DMS 273 (cell line): Measurements from ENCODE around the gene KLHL25.
A peak's percentile ranks its signal among the peaks of the same experiment; 100 is the strongest.

Source experiments
- DNase-seq: peaks from one replicate; lab custom pipeline; 2025; ENCODE audit not compliant: unreplicated experiment; lab: John Stamatoyannopoulos, UW

Gene KLHL25

DNA sequence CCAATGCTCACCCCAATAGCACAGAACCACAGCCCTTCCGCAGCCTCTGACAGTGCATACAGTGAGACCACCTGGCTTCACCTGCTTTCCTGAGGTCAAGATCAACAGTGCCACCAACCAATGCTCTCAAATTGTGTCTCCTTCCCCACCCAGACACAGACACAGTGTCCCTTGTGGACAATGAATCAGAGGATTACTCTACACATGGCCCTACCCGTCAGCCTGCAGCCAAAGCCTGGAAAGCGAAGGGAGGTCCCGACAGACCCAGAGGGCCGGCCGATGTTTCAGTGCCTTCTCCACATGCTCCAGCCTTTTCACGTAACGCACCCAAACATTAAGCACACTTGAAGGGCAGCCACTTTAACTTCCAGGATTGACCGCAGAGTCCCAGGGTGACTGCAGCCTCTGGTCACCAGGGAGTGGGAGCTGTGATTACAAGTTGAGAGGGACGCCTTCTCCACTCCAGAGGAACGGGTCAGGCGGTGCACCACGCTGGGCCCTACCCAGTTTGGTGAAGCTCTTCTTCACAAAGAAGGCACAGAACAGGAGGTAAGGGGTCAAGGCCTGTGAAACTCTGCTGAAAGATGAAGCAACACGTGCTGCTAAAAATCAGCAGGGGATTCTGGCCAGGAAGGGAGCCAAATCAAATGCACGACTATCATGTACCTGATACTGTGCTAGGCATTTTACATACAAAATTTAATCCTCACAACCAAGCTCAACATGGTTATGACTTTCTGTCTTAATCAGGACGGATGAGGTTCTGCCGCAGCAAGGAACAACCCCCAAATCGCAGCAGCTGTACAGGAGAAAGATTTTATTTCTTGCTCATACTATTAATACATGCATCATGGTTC lies 17.2 kb downstream of the KLHL25 start:
- peak; percentile 23 for DNase-seq

DNA sequence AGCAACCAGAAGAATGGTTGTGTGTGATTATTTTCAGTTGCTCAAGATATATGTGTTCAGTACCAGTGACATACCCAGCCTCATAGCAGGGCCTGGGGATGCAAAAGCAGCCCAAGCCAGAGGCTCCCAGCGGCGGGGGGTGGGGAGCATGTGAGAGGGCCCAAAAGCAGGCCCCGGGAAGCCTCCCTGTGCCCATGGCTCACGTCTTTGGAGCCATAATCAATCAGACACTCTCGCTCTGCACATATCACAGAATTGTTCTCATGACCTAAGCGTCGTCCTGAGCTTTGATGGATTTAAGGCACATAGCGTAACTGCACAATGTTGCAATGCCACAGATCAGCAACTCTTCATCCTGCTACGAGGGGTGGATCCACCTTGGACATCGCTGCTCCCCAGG lies 20.8 kb downstream of the KLHL25 start:
- no peak for DNase-seq

DNA sequence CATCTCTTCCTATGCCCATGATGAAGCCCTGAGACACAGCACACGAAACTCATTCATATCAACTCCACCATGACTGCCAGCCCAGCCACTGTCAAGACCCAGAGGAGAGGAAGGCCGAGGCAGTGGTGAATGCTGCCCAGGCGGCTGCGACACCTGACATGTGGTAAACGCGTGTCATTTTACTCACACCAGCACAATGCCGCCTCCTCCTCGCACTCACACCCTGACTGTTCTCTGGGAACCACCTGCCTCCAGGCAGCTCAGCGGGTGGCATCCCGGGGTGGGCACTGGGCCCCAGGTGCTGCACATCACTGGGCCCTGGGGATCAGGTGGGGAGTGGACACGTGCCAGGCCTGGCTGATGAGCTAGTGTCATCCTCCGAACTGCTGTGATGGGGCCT lies 21.5 kb downstream of the KLHL25 start:
- no peak for DNase-seq

DNA sequence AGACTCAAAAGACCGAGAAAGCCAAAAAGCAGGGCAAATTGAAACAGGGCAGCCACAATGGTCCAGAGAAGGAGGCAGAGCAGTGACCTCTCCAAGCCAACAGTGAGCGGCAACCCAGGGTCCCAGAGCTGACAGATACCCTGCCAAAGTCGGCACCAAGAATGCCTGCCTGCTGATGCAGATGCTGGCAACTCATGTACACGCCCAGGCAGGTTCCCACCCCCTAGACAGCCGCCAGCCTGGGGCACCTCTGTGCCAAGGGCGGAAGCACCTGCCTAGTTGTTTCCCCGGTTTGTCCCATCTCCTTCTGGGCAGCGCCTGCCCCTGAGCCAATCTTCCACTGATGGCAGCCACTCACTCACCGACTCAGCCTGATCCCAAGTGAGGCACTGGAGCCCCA lies 22.1 kb downstream of the KLHL25 start:
- peak; percentile 48 for DNase-seq

DNA sequence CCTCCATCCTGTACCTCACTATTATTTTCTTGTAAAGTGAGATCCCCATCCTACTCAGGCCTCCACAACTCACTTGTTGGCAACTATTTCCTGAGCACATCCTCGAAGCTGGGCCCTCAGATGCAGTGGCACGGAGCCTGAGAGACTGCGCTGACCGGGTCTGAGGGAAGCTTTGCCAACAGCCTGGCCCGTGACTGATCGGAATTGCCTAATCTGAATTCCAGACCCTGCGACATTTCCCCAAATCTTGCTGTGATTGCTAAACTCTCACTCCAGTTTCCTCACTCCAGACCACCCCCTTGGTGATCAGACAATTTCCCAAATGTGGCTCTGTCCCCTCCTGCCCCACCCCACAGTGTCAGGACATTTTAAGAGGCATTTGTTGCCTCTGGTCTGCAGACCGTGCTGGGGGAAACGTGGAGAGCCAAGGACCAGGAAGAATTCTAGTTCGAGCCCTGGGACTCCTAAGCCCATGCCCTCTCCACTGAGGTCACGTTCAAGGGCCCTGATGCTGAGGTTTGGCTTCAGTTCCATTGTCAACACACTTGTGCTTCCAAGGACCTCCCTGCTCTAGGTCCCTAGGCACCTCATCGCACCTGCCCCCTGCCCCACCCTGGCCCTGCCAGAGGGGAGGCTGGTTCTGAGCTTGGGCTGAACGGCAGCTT lies 22.8 kb downstream of the KLHL25 start:
- no peak for DNase-seq

DNA sequence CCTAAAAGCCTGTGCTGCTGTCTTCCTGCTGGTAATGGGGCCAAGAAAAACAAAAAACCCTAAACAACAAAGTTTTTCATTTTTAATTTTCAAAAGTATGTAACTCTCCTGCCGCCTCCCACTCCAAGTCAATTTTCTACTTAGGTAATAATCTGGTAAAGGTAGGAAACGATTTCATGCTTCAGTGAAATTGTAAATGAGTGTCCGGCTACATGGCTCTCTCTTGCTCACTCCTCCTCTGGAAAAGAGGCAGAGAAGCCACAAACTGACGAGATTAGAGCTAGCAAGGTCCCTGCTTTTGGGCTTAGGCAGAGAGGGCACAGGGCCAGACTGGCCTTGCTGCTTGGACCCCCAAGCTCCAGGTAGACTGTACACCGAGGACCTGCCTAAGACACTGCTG lies 23.5 kb downstream of the KLHL25 start:
- no peak for DNase-seq

DNA sequence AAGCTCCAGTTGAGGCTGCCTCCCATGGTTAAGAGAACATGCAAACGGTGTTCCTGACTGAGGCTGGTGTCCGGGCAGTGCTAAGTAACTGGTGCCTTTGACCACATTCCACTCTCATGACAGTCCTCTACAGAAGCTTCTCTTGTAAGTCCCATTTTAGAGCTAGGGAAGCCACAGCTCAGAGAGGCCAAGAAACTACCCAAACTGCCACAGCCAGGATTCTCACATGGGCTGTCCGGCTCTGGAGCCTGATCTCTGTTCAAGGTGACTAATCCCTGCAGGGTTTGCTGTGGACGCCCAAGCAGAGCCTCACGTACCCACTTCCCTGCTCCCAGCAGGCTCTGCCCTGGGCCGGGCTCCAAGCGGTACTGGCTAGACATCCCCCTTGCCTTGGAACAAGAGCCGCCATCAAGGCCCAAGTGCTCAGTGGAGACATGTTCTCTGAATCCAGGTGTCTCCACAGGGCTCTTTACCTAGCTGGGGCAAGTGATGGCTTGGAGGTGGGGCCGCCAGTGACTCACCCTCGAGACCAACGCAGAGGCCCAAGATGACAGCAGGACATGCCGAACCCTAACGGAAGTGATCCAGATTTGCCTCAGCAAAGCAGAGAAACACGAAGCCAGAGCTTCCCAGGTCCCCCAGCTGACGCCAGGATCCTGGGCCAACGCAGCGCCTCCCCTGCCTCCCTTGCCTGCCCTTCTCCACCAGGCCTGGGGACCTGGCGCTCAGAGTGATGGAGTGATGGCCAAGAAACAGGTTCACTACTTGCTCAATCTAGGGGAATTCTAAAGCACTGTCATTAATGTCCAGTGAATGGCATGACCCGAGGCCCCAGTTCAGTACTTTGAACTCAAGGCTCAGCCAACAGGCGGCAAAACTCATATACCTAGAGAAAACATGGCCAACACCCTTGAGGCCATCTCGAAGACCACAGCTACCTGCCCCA lies 24.4 kb downstream of the KLHL25 start:
- DNase-seq: no peak

DNA sequence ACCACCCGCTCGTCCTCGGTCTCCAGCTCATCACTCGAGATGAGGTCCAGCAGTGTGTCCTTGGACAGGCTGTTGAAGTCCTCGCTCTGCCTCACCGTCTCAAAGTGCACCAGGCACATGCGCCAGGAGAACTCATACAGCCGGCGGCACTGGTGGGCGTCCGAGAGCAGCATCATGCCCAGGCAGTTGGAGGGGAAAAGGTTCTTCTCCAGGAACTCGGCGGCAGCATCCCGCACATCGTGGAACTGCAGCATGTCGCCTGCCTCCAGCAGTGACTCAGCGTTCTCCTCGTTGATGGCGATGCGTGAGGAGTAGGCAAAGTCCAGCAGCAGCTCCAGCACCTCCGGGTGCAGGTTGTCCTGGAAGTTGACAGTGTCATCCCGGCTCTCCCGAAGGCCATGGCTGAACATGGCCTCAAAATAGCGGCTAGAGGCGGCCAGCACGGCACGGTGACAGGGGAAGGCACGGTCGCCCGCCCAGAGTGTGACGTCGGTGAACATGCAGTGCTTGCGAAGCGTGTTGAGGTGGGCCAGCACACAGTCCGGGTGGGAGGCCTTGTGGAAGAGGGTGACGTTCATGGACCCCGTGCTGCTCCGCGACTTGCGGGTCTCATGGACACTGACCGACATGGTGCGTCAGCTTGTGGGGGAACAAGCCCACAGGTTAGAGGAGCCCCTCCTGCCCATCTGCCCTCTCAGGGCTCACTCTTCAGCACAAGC lies 25.4 kb downstream of the KLHL25 start:
- DNase-seq: no peak

DNA sequence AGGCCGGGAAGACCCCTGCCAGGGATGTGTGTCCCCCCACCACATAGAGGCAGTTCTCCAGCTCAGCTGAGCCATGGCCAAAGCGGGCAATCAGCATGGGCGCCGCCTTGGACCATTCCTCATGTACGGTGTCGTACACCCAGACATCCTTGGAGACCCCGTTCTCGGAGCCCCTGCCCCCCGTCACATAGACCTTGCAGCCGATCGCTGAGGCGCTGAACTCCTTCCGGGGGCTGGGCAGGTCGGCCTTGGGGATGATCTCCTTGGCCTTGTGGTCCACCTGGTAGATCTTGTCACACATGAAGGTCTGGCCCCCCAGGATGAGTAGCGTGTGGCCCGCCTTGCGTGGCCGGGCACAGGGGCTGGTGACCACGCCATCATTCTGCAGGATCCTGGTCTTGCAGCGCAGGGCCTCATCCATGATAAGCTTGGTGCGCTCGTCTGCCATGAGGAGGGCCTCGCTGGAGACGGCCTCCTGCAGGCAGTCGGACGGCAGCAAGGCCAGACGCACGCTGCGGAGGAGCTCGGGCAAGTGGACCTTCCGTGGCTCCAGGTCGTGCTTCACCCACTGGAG lies 26.0 kb downstream of the KLHL25 start:
- no peak for DNase-seq

DNA sequence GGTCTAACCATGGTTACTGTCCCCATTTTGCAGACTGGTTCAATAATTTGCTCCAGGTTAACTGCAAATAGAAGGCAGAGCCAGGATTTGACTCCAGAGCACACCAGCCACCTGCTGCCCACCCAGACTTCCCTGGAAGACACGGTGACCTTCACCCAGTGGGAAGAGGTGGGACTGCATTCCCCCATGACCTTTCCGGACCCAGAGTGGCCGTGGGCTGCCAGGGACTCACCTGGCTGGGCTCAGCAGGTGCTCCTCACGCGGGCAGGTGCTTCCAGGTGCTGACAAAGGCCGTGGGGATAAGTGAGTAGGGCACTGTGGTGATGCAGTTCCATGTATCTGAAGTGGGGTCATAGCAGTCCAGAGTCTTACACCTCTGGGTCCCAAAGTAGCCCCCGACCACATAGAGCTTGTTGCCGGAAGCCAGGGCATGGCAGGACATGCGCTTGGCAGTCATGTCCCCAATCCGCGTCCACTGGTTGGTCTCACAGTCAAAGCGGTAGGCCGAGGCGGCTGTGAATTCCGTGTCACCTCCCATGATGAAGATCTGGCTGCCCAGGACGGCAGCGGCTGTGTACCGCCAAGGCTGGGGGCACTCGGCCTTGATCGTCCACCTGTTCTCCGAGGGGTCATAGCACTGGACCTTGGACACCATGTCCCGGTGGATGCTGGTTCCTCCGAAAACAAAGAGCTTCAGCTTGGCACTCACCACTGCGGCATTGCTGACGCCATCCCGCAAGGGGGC lies 26.8 kb downstream of the KLHL25 start:
- no peak for DNase-seq

DNA sequence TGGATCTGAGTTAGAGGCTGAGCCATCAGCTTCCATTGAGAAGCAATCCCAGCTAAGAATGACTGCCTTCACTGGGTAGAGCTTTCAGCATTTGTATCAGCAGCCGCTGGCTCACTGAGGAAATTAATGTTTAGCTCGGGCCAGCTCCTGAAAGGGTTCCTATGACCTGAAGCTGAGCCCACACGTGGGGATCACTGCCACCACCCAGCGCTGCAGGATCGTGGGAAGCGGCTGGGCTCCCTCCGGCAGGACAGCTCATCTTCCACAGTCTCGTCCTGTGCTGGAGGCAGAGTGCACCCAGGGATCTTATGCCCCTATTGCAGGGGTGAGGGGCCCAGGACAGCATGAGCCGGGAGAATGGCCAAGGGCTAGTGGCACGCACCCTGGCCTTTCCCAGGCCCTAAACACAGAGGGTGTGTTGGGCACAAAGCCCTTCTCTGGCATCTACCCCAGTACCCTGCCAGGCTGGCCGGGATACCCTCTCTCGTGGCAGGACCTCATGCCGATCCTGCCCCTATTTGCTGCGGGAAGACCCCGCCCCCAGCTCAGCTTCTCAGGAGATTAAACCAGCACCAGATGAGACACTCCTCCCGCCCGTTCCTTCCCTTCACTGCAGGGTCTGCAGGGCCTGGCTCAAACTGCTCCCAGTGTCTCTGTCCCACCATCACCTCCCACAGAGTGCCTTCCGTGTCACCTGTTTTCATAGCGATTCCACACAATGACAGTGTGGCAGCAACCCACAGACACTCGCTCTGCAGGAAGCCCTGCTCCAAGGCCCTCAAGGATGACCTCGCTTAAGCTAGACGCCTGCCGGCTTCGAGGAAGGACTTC lies 28.5 kb downstream of the KLHL25 start:
- DNase-seq: no peak

DNA sequence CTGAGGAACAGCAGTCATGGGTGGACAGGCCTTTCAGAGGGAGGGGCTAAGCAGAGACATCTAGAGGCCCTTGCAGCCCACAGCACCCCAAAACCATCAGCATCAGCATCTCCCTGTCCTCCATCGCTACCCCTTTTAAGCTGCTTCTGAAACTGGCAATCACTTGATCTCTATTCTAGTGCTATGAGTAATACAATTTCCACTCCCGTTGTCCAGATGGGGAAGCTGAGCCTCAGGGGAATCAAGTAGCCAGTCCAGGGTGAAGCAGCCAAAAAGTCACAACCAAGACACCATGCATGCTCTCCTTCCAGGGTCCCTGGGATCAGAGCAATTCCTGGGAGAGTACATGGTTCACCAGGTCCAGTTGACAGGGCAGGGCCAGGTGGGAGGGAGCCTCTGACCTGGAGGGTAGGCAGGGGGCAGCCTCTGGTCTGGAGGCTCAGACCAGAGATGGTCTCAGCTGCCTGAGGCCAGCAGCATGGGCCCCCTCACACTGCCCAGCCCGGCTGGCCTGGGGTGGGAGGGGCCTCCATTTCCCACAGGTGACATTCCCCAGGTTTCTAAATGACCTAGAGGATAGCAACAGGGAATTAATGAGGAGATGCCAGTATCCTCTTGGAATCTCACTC lies 30.0 kb downstream of the KLHL25 start:
- DNase-seq: peak; percentile 19

DNA sequence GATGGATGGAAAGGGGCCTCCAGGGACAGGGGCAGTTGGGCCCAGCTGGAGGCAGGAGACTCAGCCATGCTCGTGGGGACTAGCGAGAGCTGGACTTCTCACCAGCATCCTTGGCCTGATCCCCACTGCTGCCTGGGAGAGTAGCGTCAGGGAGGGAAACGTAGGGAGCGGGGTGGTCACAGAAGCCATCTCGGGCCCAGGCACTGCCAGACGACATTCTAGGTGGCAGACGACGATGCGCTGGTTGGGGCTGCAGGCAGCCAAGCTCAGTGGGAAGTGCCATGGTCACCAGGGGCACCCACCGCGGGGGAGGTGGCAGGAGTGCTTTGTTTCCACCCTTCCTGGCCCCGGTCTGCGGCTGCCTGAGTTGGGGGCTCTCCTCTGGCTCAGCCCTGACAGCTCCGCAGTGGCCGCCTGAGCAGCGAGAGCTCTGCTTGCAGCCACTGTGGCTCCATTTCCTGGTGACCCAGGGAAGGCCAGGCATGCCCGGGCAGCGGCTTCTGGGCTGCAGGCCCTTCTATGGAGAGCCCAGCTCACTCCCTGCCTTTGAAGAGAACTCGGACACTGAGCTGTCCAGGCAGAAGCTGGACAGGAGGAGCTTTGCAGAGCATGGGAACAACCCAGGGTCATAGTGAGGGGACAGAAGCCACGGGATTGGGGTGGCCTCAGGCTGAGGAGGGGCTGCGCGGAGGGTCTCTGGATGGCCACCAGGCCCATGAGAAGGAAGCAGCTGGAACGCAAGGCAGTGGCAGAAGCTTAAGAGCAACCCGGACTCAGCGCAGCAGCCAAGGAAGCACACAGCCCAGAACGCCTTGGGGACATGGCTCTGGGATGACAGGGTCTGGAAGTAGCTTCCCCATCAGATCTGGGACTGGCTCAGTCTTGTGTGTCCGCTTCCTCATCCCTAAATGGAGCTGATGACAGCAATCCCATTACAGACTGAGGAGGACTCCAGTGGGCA lies 30.8 kb downstream of the KLHL25 start:
- no peak for DNase-seq

DNA sequence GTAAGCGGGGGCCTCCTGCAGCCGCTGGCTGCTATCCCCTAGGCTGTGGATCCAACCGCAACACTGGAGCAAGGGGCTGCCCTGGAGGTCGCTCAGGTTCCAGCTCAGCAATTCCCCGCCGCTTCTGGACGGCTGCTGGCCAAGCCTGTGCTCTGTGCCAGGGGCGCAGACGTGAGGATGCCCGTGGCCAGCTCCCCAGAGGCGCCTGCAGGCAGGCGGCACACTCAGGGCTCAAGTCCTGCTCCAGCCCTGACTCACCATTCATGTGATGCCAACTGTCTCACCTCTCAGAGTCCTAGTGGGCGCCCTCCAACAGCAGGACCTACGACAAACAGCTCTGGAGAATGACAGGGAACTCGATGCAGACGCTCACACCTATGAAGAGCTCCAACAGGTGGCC lies 31.6 kb downstream of the KLHL25 start:
- no peak for DNase-seq

DNA sequence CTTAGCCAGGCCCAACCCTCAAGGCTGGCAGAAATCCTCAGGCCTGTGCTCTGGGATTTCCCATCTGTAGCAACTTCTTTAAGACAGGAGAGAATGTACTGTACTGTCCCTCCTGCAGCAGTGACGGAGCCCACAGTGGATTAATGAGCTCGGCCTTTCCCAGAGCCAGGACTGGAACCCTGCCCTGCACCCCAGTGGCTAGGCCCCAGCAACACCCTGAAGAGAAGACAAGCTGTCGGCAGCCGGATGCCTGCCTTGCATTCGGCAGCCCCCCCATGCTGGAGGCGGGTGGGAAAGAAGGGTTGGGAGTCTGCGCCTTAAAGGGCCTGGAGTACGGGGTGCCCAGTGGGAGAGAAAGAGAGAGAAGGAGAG lies 32.0 kb downstream of the KLHL25 start:
- DNase-seq: no peak

DNA sequence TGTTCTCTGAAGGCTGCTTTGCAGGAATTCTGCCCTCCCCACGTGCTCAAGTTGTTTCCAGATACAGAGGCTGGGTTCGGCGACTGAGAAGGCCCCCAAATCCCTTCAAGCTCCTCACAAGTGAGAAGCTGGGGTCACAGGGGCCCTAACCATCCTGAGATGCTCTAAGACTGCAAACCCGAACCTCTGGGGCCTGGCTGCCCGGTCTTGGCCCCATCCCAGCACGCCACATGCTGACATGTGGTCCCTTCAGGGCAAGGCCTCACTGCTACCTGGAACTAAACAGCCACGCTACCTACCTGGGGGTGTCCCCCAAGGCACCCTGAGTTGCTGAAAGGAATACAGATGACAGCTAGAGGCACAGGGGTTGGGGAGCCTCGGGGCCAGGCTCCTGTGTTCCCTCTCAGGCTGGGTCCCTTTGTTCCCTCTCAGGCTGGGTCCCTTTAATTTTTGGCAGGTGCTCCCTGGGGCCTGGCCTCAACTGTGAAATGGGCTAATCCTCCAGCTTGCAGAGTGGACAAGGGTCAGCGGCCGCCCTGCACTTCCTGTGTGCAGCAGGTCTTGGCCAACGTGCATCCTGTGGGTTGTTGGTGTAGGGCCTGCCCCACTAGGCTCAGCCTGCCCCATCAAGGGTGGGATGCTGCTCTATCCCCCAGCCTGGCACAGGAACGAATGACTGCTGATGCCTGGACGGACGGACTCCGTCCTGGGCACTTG lies 32.5 kb downstream of the KLHL25 start:
- no peak for DNase-seq

DNA sequence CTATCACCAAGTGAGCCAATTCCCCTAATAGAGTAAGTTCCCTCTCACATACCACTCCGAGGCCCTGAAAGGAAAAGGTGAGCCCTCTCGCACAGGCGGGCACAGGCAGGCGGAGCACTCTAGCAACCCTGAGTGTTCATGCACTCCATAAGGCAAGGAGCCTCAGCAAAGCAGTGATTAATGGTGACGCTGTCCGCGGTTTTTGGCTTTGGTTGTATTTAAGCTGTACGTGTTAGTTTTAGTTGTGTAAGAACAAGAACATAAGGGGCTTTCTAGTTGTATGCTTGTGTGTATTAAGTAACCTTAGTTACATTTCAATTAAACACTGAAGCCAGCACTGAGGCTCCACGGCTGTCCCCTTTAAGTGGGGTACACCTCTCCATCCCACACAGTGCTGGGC lies 33.1 kb downstream of the KLHL25 start:
- no peak for DNase-seq
